ENCODE measurements around the gene IL6. TPM values are rescaled to one million over a fixed set of nuclear protein-coding genes. Genes with fewer than 3 reads are reported as not detected.

Gene IL6
- polyA plus RNA-seq, 2 of the 4 experiments (the other 2 are of a cell fraction), result 1.3 to 2.9 TPM

DNA sequence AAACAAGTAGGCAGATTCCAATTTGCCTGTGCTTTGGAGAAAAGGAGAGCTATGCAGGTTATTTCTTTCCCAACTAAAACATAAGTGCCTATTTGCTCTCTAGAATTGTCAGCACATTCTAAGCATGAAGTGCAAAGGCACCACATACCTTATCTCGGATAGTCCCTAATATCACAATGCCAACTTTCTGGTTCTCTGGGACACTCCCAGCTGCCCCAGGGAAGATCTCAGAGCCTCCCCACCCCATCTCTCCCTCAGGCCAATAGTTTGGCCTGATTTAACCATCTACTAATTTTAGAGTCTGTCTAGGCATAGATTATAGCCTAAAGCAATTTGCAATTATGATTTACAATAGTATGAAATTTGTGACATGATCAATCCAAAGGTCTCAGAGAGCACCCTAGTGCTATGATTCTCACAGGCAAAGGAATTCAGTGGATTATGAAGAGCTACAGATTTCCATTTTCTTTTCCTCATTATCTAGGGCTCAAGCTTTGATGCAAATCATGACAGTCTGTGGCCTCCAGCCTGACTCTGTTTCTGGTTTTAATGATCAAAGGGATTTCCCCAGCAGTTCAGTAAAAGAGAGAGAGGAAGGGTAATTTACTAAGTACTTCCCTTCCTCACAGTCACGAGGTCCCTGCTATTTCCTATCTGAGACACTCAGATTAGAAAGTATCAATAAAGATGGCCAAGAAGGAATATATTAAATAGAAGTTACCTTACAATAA lies 29.0 kb upstream of the IL6 start:
- no peak for ATAC-seq
- no peak overlapping the region for H3K4me3 ChIP-seq
- POLR2A ChIA-PET, result no interaction called here
- no peaks in the 10 kb centered on the region for H3K4me1 ChIP-seq
- FAIRE-seq, result no peak
- H3K9me3 ChIP-seq, result no peaks in the 10 kb centered on the region
- TF ChIP-seq, protein P1, sequence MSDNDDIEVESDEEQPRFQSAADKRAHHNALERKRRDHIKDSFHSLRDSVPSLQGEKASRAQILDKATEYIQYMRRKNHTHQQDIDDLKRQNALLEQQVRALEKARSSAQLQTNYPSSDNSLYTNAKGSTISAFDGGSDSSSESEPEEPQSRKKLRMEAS (IDR thresholded peaks at IDR 0.05), result no peak
- TF ChIP-seq EHF (CRISPR knock-in tag; IDR thresholded peaks at IDR 0.05) (no peak), JUN (IDR thresholded peaks at IDR 0.05) (no peak), KDM5A (IDR thresholded peaks at IDR 0.05) (no peak), ZSCAN20 (CRISPR knock-in tag; IDR thresholded peaks at IDR 0.05) (no peak), CEBPB (IDR thresholded peaks at IDR 0.05) (no peak), PHF8 (IDR thresholded peaks at IDR 0.05; ENCODE audit: borderline replicate concordance, low read depth) (no peak), ZNF302 (CRISPR knock-in tag; IDR thresholded peaks at IDR 0.05) (no peak), RARB (CRISPR knock-in tag; IDR thresholded peaks at IDR 0.05) (no peak), CHD2 (IDR thresholded peaks at IDR 0.05; ENCODE audit: low read length, partially characterized antibody) (no peak)
- TF ChIP-seq, protein P2, sequence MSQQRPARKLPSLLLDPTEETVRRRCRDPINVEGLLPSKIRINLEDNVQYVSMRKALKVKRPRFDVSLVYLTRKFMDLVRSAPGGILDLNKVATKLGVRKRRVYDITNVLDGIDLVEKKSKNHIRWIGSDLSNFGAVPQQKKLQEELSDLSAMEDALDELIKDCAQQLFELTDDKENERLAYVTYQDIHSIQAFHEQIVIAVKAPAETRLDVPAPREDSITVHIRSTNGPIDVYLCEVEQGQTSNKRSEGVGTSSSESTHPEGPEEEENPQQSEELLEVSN (IDR thresholded peaks at IDR 0.05; ENCODE audit: borderline replicate concordance, low read depth), result no peak
- no peak overlapping the region for H3K27ac ChIP-seq
- 39% methylated on average over 2 of the region's 2 CpGs for whole genome bisulfite sequencing (ENCODE audit: missing lambda C conversion rate)
- no peak for DNase-seq (ENCODE audit: low read depth in 1 of 2, low spot score in 1 of 2)
- CTCF ChIA-PET, result interaction anchor here (1.0 to 1.5 kb wide), 4 partner anchors 8 to 615 kb away, joined by 3 to 5 read pairs (median 4); partner anchors contain the start of gene IL6
- no peak overlapping the region for H3K4me2 ChIP-seq

DNA sequence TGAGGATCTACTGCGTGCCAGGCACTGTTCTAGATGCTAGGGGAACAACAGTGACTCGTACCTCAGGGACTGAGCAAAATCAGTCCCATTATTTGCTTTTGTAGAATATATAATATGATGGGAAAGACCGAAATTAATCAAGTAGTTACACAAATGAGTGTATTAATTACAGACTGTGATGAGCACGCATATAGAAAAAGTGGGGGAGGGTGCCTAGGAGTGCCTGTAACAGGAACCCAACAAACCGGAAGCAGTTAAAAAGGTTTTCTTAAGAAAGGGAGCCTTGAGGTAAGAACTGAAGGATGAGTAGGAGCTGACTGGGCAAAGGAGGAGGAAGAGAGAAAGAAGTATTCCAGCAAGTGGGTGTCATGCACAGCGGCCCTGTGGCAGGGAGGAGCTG lies 28.2 kb upstream of the IL6 start:
- DNase-seq (ENCODE audit: low read depth in 1 of 2, low spot score in 1 of 2) (no peak), FAIRE-seq (no peak), ATAC-seq (no peak)
- POLR2A ChIA-PET, result no interaction called here
- no peak overlapping the region for H3K4me3 ChIP-seq
- 61% methylated on average over 5 of the region's 6 CpGs for WGBS (ENCODE audit: missing lambda C conversion rate)
- no peak overlapping the region for H3K27ac ChIP-seq
- no peaks in the 10 kb centered on the region for H3K4me1 ChIP-seq
- H3K4me2 ChIP-seq, result no peak overlapping the region
- TF ChIP-seq JUN (IDR thresholded peaks at IDR 0.05) (no peak), RCOR1 (IDR thresholded peaks at IDR 0.05; ENCODE audit: low read depth, low read length) (no peak), FOXS1 (CRISPR knock-in tag; IDR thresholded peaks at IDR 0.05) (no peak), SREBF2 (IDR thresholded peaks at IDR 0.05) (no peak), HDAC2 (IDR thresholded peaks at IDR 0.05) (no peak), HOXA7 (CRISPR knock-in tag; IDR thresholded peaks at IDR 0.05) (no peak), TFCP2L1 (CRISPR knock-in tag; IDR thresholded peaks at IDR 0.05) (no peak), FOSB (CRISPR knock-in tag; IDR thresholded peaks at IDR 0.05) (no peak)
- TF ChIP-seq, protein P3, sequence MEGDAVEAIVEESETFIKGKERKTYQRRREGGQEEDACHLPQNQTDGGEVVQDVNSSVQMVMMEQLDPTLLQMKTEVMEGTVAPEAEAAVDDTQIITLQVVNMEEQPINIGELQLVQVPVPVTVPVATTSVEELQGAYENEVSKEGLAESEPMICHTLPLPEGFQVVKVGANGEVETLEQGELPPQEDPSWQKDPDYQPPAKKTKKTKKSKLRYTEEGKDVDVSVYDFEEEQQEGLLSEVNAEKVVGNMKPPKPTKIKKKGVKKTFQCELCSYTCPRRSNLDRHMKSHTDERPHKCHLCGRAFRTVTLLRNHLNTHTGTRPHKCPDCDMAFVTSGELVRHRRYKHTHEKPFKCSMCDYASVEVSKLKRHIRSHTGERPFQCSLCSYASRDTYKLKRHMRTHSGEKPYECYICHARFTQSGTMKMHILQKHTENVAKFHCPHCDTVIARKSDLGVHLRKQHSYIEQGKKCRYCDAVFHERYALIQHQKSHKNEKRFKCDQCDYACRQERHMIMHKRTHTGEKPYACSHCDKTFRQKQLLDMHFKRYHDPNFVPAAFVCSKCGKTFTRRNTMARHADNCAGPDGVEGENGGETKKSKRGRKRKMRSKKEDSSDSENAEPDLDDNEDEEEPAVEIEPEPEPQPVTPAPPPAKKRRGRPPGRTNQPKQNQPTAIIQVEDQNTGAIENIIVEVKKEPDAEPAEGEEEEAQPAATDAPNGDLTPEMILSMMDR (IDR thresholded peaks at IDR 0.05), result no peak
- TF ChIP-seq, protein P4, sequence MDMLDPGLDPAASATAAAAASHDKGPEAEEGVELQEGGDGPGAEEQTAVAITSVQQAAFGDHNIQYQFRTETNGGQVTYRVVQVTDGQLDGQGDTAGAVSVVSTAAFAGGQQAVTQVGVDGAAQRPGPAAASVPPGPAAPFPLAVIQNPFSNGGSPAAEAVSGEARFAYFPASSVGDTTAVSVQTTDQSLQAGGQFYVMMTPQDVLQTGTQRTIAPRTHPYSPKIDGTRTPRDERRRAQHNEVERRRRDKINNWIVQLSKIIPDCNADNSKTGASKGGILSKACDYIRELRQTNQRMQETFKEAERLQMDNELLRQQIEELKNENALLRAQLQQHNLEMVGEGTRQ (IDR thresholded peaks at IDR 0.05), result no peak
- no peaks in the 10 kb centered on the region for H3K9me3 ChIP-seq
- CTCF ChIA-PET, result interaction anchor here (1.2 kb wide), 1 partner anchor 9 kb away, joined by 4 read pairs; no protein-coding TSS in a partner anchor

DNA sequence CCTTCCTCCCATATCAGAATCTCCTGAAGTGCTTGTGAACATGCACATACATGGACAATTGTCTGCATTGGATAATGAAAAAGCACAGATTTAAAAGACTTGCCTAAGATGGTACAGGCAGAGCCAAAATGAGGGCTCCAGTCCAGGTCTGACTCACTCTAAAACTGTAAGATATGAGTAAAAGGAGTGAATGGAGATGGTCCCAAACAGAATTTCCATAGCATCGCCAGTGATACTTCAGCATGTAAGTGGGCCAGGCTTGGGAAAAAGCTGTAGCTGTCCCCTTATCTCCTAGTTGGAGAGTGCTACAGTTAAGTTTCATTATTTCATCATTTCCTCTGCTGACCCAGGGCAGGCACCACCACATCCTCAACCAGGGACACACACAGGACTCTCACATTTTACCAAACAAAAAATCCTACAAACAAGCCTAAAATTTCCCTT lies 26.4 kb upstream of the IL6 start:
- ChIA-PET POLR2A (no interaction called here), CTCF (interaction anchor here (0.7 to 1.5 kb wide), 3 partner anchors 14 to 140 kb away, joined by 3 to 7 read pairs (median 4); partner anchors contain the start of gene IL6)
- no peak for DNase-seq (ENCODE audit: low read depth in 1 of 2, low spot score in 1 of 2)
- TF ChIP-seq, protein P5, sequence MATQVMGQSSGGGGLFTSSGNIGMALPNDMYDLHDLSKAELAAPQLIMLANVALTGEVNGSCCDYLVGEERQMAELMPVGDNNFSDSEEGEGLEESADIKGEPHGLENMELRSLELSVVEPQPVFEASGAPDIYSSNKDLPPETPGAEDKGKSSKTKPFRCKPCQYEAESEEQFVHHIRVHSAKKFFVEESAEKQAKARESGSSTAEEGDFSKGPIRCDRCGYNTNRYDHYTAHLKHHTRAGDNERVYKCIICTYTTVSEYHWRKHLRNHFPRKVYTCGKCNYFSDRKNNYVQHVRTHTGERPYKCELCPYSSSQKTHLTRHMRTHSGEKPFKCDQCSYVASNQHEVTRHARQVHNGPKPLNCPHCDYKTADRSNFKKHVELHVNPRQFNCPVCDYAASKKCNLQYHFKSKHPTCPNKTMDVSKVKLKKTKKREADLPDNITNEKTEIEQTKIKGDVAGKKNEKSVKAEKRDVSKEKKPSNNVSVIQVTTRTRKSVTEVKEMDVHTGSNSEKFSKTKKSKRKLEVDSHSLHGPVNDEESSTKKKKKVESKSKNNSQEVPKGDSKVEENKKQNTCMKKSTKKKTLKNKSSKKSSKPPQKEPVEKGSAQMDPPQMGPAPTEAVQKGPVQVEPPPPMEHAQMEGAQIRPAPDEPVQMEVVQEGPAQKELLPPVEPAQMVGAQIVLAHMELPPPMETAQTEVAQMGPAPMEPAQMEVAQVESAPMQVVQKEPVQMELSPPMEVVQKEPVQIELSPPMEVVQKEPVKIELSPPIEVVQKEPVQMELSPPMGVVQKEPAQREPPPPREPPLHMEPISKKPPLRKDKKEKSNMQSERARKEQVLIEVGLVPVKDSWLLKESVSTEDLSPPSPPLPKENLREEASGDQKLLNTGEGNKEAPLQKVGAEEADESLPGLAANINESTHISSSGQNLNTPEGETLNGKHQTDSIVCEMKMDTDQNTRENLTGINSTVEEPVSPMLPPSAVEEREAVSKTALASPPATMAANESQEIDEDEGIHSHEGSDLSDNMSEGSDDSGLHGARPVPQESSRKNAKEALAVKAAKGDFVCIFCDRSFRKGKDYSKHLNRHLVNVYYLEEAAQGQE (IDR thresholded peaks at IDR 0.05), result no peak
- TF ChIP-seq SMC3 (IDR thresholded peaks at IDR 0.05) (no peak), TP53 (CRISPR knock-in tag; IDR thresholded peaks at IDR 0.05) (no peak), HEYL (CRISPR knock-in tag; IDR thresholded peaks at IDR 0.05) (no peak), EHMT2 (IDR thresholded peaks at IDR 0.05; ENCODE audit: low read depth) (no peak)
- TF ChIP-seq, protein P6, sequence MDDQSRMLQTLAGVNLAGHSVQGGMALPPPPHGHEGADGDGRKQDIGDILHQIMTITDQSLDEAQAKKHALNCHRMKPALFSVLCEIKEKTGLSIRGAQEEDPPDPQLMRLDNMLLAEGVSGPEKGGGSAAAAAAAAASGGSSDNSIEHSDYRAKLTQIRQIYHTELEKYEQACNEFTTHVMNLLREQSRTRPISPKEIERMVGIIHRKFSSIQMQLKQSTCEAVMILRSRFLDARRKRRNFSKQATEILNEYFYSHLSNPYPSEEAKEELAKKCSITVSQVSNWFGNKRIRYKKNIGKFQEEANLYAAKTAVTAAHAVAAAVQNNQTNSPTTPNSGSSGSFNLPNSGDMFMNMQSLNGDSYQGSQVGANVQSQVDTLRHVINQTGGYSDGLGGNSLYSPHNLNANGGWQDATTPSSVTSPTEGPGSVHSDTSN (IDR thresholded peaks at IDR 0.05), result no peak
- TF ChIP-seq, protein P1 (IDR thresholded peaks at IDR 0.05), result no peak

More for the DNA sequence above, 26.4 kb upstream of the IL6 start:
- Histone ChIP-seq H3K9me3 (no peaks in the 10 kb centered on the region), H3K4me1 (no peaks in the 10 kb centered on the region), H3K27ac (no peak overlapping the region), H3K4me2 (no peak overlapping the region), H3K4me3 (no peak overlapping the region)
- 80% methylated on average over 1 of the region's 1 CpG for WGBS (ENCODE audit: missing lambda C conversion rate)
- no peak for ATAC-seq
- FAIRE-seq, result no peak

Data from A549 (cell line).